Measurements from ENCODE around the gene TUBG1. TPM values are rescaled to one million over a fixed set of nuclear protein-coding genes. Genes with fewer than 3 reads are reported as not detected.
"Not testable (repeated sequence)": the region's sequence is repeated elsewhere in the genome, so short reads cannot be mapped to it uniquely, and the experiment has no call there.

Gene TUBG1
- total RNA-seq, 6 experiments from 2014 or later, result 85.5 to 127 (median 112) TPM

DNA sequence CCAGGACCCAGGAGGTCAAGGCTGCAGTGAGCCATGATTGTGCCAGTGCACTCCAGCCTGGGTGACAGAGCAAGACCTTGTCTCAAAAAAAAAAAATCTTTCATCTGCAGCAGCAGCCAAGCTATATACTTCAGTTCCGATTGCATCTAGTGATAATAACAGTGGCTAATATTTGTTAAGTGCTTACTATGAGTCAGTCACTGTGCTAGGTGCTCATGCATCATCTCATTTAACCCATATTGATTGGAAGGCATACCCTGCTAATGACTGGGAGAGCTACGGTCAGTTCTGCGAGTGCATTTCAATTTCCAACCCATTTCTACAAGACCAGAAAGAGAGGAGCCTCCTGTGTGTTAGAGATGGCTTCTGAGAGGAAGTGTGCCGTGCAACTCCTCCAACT lies 41.9 kb downstream of the TUBG1 start:
- TF ChIP-seq, protein P1, sequence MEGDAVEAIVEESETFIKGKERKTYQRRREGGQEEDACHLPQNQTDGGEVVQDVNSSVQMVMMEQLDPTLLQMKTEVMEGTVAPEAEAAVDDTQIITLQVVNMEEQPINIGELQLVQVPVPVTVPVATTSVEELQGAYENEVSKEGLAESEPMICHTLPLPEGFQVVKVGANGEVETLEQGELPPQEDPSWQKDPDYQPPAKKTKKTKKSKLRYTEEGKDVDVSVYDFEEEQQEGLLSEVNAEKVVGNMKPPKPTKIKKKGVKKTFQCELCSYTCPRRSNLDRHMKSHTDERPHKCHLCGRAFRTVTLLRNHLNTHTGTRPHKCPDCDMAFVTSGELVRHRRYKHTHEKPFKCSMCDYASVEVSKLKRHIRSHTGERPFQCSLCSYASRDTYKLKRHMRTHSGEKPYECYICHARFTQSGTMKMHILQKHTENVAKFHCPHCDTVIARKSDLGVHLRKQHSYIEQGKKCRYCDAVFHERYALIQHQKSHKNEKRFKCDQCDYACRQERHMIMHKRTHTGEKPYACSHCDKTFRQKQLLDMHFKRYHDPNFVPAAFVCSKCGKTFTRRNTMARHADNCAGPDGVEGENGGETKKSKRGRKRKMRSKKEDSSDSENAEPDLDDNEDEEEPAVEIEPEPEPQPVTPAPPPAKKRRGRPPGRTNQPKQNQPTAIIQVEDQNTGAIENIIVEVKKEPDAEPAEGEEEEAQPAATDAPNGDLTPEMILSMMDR (IDR thresholded peaks at IDR 0.05), result no peak
- peaks cover 39% of the 10 kb centered on the region for H3K4me1 Mint-ChIP-seq (ENCODE audit: low read depth)
- no peaks in the 10 kb centered on the region for H3K36me3 Mint-ChIP-seq (ENCODE audit: low read depth)

DNA sequence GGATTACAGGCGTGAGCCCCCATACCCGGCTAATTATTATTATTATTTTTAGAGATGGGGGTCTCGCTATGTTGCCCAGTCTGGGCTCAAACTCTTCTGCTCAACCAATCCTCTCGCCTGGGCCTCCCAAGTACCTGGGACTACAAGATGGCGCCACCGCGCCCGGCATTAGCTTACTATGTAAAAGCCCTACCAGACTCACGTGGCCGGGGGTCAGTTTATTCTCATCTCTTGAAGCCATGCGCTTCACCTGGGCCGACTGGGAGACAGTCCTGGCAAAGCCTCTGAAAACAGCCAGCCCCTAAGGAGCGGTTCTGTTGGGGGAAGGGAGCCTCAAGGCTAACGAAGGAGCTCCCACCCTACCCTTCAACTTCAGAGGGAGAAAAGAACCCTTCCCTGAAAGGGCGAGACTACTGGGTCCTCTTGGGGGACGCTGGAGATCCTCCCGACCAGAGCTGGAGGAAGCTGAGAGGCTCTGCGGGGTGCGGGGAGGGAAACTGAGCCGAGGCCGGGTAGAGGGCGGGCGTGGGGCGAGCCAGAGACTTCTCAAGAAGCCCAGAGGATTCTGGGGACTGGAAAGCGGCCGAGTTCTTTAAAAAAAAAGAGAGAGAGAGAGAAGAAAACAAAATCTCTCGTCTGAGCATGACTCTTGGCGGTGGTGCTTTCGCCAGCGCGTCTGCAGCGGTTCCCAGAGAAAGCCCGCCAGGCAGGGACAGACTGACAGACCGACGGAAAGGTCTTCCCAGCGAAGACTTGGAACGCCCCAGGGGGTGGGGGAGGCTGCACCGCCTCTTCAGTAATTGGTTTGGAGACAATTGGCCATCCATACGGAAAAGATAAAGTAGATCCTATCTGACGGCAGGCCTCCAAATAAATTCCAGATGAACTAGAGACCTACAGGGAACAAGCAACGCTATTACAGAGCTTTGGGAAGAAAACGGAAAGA lies 44.0 kb downstream of the TUBG1 start:
- peak overlapping the region; percentile 81 for H3K27ac Mint-ChIP-seq
- no peaks in the 10 kb centered on the region for H3K36me3 Mint-ChIP-seq (ENCODE audit: low read depth)
- TF ChIP-seq, protein P1 (IDR thresholded peaks at IDR 0.05), result no peak
- peak overlapping the region; percentile 84 for H3K4me3 Mint-ChIP-seq
- DNase-seq, result peak; percentile 69
- H3K27me3 Mint-ChIP-seq (ENCODE audit: insufficient read depth), result peaks cover 6% of the 10 kb centered on the region
- H3K9me3 Mint-ChIP-seq, result no peaks in the 10 kb centered on the region
- peaks cover 52% of the 10 kb centered on the region for H3K4me1 Mint-ChIP-seq (ENCODE audit: low read depth)

More for the DNA sequence above, 41.9 kb downstream of the TUBG1 start:
- Mint-ChIP-seq H3K4me3 (no peak overlapping the region), H3K27me3 (ENCODE audit: insufficient read depth) (peaks cover 7% of the 10 kb centered on the region), H3K9me3 (no peaks in the 10 kb centered on the region), H3K27ac (no peak overlapping the region)
- DNase-seq, result no peak

DNA sequence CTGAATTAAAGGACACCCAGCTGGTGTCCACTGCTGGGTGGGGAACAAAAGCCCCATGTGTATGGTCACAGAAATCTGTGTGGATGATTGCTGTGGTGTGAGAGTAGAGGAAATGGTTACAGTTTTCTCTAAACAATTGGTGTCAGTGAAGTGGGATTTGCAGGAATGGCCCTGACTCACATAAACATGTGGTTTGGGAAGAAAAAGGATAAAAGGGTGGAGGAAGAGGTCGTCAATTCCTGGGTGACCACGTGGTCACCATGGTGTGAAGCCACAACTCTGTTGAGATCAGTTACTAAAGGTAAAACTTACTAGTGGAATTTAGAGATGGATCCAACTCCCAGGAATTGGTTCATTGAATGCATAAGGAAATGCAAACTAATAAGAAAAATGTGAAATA lies 46.0 kb downstream of the TUBG1 start:
- peaks cover under 1% of the 10 kb centered on the region; the same call in 1 of the 2 replicates for H3K27me3 Mint-ChIP-seq (ENCODE audit: insufficient read depth)
- H3K27ac Mint-ChIP-seq, result peak overlapping the region; percentile 72
- H3K4me3 Mint-ChIP-seq, result peak overlapping the region; percentile 37
- TF ChIP-seq, protein P1 (IDR thresholded peaks at IDR 0.05), result no peak
- H3K9me3 Mint-ChIP-seq, result no peaks in the 10 kb centered on the region
- peak; percentile 64 for DNase-seq
- peaks cover 66% of the 10 kb centered on the region for H3K4me1 Mint-ChIP-seq (ENCODE audit: low read depth)
- H3K36me3 Mint-ChIP-seq (ENCODE audit: low read depth), result no peaks in the 10 kb centered on the region

DNA sequence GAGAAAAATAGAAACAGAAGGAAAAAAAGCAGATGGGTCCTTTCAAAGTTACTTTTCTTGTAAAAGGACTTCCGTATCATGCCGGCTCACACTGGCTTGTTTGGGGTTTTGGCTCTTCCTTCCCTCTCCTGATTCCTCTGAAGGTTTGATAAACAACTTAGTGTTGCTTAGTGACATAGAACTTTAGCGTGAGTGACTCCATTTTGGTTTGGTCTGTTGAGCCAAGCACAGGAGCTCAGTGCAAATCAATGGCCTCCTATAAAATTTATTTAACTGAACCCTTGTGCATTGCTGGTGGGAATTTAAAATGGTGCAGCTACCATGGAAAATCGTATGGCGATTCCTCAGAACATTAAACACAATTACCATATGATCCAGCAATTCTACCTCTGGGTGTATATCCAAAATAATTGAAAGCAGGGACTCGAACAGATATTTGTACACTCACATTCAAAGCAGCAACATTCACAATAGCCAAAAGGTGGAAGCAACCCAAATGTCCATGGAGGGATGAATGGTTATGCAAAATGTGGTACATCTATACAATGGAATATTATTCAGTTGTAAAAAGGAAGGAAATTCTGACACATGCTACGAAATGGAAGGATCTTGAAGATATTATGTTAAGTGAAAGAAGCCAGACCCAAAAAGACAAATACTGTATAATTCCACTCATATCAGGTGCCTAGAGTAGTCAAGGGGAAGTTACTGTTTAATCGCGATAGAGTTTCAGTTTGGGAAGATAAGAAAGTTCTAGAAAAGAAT lies 48.5 kb downstream of the TUBG1 start:
- peaks cover 3% of the 10 kb centered on the region; the same call in 1 of the 2 replicates for H3K36me3 Mint-ChIP-seq (ENCODE audit: low read depth)
- H3K4me1 Mint-ChIP-seq (ENCODE audit: low read depth), result peaks cover 74% of the 10 kb centered on the region
- no peaks in the 10 kb centered on the region for H3K9me3 Mint-ChIP-seq
- TF ChIP-seq, protein P1 (IDR thresholded peaks at IDR 0.05), result no peak
- DNase-seq, result no peak
- no peak overlapping the region for H3K27ac Mint-ChIP-seq
- H3K27me3 Mint-ChIP-seq (ENCODE audit: insufficient read depth), result no peaks in the 10 kb centered on the region
- peak overlapping the region; percentile 13; the same call in 1 of the 2 replicates for H3K4me3 Mint-ChIP-seq

DNA sequence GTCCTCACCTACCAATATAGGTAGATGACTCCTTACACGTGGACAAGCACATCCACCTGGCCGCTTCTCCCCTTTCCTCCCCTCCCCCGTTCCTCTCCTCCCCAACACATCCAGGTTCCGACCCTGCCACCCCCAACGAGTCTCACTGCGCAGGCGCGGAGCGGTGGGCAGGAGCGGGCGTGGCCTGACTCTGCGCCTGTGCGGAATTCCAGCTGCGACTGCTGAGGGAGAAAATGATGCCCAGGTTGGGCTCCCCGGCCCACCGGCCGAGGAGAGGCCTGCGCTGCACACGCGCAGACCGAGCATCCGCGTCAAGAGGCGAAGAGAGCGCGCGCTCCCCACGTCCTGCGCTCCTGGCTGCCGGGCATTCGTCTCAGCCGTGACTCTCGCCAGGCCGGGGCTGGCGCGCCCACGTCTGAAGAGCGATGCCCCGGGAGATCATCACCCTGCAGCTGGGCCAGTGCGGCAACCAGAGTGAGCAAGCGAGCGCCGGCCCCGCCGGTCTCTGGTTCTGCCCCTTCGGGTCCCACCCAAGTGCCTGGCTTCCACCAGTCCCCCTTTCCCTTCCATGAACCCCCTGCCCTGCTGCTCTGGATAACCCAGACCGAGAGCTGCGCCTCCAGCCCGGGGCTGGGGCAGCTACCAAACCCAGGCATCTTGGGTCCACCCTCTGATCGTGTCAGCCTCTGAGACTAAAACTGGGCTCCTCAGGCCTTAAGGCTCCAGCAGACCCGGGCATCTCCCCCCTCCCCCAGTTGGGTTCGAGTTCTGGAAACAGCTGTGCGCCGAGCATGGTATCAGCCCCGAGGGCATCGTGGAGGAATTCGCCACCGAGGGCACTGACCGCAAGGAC lies 49.8 kb downstream of the TUBG1 start, which contains the start of gene TUBG2:
Gene TUBG2, plus strand, starts transcription at position 206 of the 853 bp plus-strand sequence. Its CDS starts 220 bp downstream, at position 426.
- H3K27me3 Mint-ChIP-seq (ENCODE audit: insufficient read depth), result no peaks in the 10 kb centered on the region
- peaks cover 3% of the 10 kb centered on the region; the same call in 1 of the 2 replicates for H3K36me3 Mint-ChIP-seq (ENCODE audit: low read depth)
- no peaks in the 10 kb centered on the region for H3K9me3 Mint-ChIP-seq
- peaks cover 62% of the 10 kb centered on the region for H3K4me1 Mint-ChIP-seq (ENCODE audit: low read depth)
- TF ChIP-seq, protein P1 (IDR thresholded peaks at IDR 0.05), result no peak
- H3K27ac Mint-ChIP-seq, result peak within 1 kb of the TSS; percentile 82
- peak; percentile 84 for DNase-seq
- peak within 1 kb of the TSS; percentile 90 for H3K4me3 Mint-ChIP-seq

DNA sequence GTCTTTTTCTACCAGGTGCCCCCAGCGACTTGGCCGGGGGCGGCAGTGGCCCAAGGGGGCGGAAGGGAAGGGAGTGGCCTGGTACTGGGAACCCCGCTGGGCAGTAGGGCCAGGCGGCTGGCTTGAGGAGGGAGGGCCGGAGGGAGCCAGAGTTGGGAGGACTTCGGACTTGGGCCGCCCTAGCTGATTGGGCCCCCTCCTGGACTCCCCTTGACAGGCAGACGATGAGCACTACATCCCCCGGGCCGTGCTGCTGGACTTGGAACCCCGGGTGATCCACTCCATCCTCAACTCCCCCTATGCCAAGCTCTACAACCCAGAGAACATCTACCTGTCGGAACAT lies 50.4 kb downstream of the TUBG1 start:
- H3K27me3 Mint-ChIP-seq (ENCODE audit: insufficient read depth); H3K9me3 Mint-ChIP-seq; DNase-seq; H3K36me3 Mint-ChIP-seq (ENCODE audit: low read depth): not testable (repeated sequence)
- Mint-ChIP-seq H3K4me3 (peak overlapping the region; percentile 90), H3K4me1 (ENCODE audit: low read depth) (peaks cover 56% of the 10 kb centered on the region), H3K27ac (peak overlapping the region; percentile 82)

Measured in HFFc6 (cell line).